GM21723 (cell line): Measurements from ENCODE around the gene WLS.
"Not testable (repeated sequence)": the region's sequence is repeated elsewhere in the genome, so short reads cannot be mapped to it uniquely, and the experiment has no call there.

Experiments
- ATAC-seq: cut with Tn5 transposase; IDR thresholded peaks from one replicate; pipeline ENCODE4 v1.9.1; 2021; ENCODE audit warnings: mild to moderate bottlenecking, moderate library complexity; ENCODE audit not compliant: unreplicated experiment

The WLS gene

DNA sequence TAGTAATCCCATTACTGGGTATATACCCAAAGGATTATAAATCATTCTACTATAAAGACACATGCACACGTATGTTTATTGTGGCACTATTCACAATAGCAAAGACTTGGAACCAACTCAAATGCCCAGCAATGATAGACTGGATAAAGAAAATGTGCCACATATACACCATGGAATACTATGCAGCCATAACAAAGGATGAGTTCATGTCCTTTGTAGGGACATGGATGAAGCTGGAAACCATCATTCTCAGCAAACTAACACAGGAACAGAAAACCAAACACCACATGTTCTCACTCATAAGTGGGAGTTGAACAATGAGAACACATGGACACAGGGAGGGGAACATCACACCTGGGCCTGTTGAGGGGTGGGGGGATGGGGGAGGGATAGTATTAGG is 60.5 kb downstream of the WLS start:
- not testable (repeated sequence) for ATAC-seq

GRCh38 chr1:68168545-68169171 is 63.7 kb downstream of the WLS start:
- ATAC-seq = no peak

DNA sequence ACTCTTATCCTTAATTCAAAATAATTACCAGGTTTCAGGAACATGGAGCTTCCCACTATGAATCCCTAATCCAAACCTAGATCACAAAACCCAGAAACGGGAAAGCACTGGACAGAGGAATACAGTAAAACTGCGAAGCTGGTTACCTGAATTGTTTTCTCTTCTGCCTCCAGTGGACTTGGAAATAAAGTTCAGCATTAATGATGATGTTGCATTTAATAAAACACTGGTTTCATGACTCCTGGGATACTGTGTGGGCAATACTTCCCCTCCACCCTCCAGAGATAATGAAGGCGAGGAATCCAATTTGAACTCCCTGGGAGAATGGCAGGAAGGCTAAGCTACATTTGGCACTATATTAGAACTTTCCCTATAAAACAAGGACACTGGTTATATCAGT is 65.1 kb downstream of the WLS start:
- no peak for ATAC-seq

DNA sequence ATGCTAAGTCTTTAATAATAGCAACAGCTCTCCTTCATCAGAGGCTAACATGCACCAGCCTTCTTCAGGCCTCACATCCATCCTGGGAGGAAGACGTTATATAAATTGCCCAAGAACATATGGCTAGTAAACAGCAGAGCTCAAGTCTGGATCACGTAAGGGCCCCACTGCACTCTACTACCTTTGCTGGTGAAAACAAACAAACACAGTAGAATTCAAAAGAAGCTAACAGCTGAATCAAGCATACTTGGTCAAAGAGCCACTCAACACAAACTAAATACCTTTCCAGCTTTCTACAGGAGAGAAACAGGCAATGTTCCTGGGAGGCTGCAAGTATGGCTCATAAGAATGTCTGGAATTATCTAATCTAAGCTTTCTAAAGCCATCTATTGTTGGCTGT is 66.0 kb downstream of the WLS start:
- no peak for ATAC-seq

- no peak for ATAC-seq
Measured at GRCh38 chr1:68165665-68166064, 66.7 kb downstream of the WLS start.

- no peak for ATAC-seq
Measured at GRCh38 chr1:68164918-68165317, 67.4 kb downstream of the WLS start.

DNA sequence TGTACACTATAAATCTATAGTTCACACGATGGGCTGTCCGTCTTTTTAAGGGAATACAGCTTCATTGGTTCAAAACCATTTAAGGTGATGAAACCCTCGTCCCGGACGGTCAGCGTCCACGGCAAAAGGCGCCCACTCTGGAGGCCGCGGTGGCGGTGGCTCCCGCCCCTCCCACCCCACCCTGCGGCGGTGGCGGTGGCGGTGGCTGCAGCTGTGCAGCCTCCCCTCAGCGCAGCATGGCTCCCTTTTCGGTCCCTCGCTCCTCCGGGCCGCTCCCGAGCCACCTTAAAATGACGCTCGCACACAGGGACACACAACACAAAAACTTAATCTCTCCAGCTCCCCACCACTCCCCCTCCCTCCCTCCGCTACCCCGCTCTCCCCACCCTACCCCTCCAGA is 69.1 kb downstream of the WLS start:
- ATAC-seq = no peak

DNA sequence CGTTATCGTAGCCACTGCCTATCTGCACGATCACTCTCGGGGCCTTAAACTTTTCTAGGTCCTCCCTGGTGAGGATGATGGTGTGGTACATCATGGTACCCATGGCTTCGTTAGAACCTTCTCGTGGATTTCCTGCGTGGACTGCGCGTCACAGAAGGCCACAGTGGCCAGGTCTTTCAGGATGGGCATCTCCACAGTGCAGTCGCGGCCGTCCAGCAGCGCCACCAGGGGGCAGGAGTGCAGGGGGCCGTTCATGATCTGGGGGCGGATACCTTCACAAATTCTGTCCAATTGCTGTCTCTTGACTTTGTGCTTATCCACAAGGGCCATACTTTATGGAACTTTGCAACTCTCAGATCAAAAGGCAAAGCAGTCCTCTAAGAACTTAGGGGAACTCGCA is 69.6 kb downstream of the WLS start:
- ATAC-seq = no peak

- not testable (repeated sequence) for ATAC-seq
Measured at GRCh38 chr1:68161672-68162071, 70.7 kb downstream of the WLS start.

- ATAC-seq = peak; percentile 91
Measured at GRCh38 chr1:68160935-68161334, 71.4 kb downstream of the WLS start.

- ATAC-seq = no peak
Measured at GRCh38 chr1:68160021-68160420, 72.3 kb downstream of the WLS start.

GRCh38 chr1:68158837-68159236 is 73.5 kb downstream of the WLS start:
- no peak for ATAC-seq

GRCh38 chr1:68157416-68157815 is 74.9 kb downstream of the WLS start:
- no peak for ATAC-seq

DNA sequence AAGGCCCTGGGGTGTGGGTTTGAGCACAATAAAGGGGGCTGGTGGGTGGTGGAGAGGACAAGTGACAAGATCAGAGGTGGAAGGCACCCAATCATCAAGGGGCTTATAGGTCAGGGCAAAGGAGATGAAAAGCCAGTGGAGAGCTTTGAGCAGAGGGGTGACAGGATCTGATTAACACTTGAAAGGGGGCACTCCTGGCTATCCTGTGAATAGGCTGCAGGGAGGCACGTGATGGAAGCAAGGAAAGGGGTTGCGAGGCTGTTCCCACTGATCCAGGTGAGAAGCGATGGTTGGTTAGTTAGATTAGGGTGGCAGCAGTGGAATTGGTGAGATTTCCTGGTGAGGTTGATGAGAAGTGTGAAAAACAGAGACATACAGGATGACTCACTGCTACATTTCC is 80.6 kb downstream of the WLS start:
- ATAC-seq = no peak

DNA sequence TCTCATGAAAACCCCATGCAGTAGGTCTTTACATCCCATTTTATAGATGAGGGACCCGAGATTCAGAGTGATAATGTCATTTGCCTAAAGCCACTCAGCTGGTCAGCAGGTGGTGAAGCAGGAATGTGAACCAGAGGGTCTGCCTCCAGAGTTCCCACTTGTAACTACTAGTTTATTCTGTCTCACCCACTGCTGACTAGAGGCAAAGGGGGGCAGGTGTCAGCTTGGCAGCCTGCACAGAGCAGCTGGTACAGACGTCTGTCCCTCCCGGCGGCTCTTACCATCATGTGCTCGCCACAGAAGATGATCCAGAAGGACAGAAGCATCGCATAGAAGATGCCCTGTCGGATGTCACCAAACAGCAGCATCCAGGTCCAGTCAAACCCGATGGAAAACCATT is 82.4 kb downstream of the WLS start:
- ATAC-seq = no peak

DNA sequence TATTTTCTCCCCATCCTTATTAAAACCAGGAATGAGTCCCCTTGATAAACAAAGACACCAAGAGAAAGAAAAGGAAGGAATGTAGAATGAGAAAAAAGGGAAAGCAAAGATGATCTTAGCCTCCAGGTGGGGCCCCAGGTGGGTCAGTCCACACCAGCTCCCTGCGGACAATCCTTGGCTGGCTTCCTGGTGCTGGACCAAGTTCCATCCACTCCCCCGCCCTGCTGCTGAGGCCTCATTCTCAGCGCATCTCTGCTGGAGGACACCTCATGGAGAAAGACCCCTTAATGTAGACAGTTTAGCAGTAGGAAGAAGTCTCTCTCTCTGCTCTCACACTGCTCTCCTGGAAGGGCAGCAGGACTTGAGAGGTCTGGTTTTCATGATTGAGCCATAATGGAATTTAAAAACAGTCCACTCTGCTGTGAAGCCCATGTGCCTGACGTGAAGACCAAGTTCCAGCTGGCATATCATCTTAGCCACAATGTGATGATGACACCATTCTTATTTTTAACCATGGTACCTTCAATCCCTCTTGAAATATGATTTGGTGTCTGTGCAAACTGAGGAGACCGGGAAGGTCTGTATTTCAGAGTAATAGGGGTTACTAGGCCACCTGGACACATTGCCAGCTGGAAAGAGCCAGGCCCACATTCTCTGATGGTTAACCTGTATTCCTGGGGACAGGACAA is 83.1 kb downstream of the WLS start:
- no peak for ATAC-seq

DNA sequence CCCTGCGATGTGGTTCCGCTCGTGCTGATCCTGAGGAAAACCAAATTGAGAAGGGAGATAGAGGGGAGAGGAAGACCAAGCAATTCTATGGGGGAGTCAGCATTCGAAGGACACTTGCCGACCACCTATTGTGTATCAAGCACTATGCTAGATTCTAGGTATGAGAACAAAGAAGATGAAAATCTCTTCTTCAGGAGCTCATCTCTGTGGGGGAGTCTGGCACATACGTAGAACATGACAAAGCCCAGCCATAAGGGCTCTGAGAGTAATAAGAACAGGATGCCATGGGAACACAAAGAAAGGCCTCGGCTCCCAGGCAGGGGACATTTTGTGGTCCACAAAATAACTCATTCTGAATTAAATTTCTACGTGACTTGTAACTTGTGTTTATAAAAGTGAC is 83.7 kb downstream of the WLS start:
- ATAC-seq = no peak

GRCh38 chr1:68147534-68148171 is 84.7 kb downstream of the WLS start:
- ATAC-seq = no peak

- no peak for ATAC-seq
Measured at GRCh38 chr1:68145418-68146126, 86.8 kb downstream of the WLS start.

- ATAC-seq = no peak
Measured at GRCh38 chr1:68144856-68145255, 87.5 kb downstream of the WLS start.

DNA sequence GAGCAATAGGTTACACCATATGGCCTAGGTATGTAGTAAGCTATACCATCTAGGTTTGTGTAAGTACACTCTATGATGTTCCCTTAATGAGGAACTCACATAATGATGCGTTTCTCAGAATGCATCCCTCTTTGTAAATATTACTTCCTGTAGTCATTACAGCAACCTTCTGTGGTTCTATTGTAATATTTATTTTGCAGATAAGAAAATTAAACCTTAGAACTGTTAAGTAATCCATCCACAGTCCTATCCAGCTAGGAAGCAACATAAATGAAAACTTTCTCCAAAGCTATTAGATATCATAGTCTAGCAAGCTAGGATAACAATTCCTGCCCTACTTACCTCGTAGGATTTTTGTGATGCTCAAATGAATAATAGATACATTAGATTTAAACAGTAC is 88.7 kb downstream of the WLS start:
- no peak for ATAC-seq

GRCh38 chr1:68142461-68142860 is 89.9 kb downstream of the WLS start:
- no peak for ATAC-seq
